Activated CD4-positive, alpha-beta T cell treated with anti-CD3 and anti-CD28 coated beads, Interleukin-2, amount 50 U/mL, for 1 hour (primary cell): ENCODE measurements around the gene TMBIM1.
"Not testable (repeated sequence)": the region's sequence is repeated elsewhere in the genome, so short reads cannot be mapped to it uniquely, and the experiment has no call there.

Source experiments
- DNase-seq: peaks from one replicate; pipeline ENCODE4 v3.0.0-alpha.2; 2020

TMBIM1 gene

GRCh38 chr2:218290316-218291261 lies 1.7 kb downstream of the TMBIM1 start:
- peak; percentile 62 for DNase-seq

- DNase-seq = no peak
Measured at GRCh38 chr2:218289639-218290315, 2.5 kb downstream of the TMBIM1 start.

- DNase-seq = peak; percentile 77
Measured at GRCh38 chr2:218286570-218287459, 5.5 kb downstream of the TMBIM1 start.

- no peak for DNase-seq
Measured at GRCh38 chr2:218285604-218286003, 6.7 kb downstream of the TMBIM1 start.

- DNase-seq = peak; percentile 54
Measured at GRCh38 chr2:218284106-218284811, 8.0 kb downstream of the TMBIM1 start.

- DNase-seq = no peak
Measured at GRCh38 chr2:218282173-218282991, 9.9 kb downstream of the TMBIM1 start.

GRCh38 chr2:218281449-218281848 lies 10.9 kb downstream of the TMBIM1 start:
- no peak for DNase-seq

GRCh38 chr2:218280260-218280870 lies 11.9 kb downstream of the TMBIM1 start:
- no peak for DNase-seq

- DNase-seq = no peak
Measured at GRCh38 chr2:218278531-218279360, 13.6 kb downstream of the TMBIM1 start.

GRCh38 chr2:218277921-218278320 lies 14.4 kb downstream of the TMBIM1 start:
- no peak for DNase-seq

GRCh38 chr2:218276986-218277755 lies 15.1 kb downstream of the TMBIM1 start:
- DNase-seq = no peak

GRCh38 chr2:218275371-218276072 lies 16.8 kb downstream of the TMBIM1 start:
- no peak for DNase-seq

- DNase-seq = no peak
Measured at GRCh38 chr2:218274586-218274985, 17.7 kb downstream of the TMBIM1 start.

- DNase-seq = no peak
Measured at GRCh38 chr2:218273908-218274249, 18.4 kb downstream of the TMBIM1 start.

GRCh38 chr2:218273214-218273907 lies 18.9 kb downstream of the TMBIM1 start:
- not testable (repeated sequence) for DNase-seq

GRCh38 chr2:218272531-218273212 lies 19.6 kb downstream of the TMBIM1 start:
- peak; percentile 80 for DNase-seq

- no peak for DNase-seq
Measured at GRCh38 chr2:218271865-218272530, 20.3 kb downstream of the TMBIM1 start.
